Caco-2 (cell line): ENCODE results near the gene APOLD1. TPM values are rescaled to one million over a fixed set of nuclear protein-coding genes. Genes with fewer than 3 reads are reported as not detected.
A peak's percentile ranks its signal among the peaks of the same experiment; 100 is the strongest.

ENCODE experiments used
- BruUV-seq: library from RNA; stranded (reverse); fragments of 400-500 nt; replicated peaks from 2 replicates; lab custom pipeline; 2021; lab: Mats Ljungman, UMichigan
- CTCF ChIA-PET: fragments of 300-600 bp; sonication (Branson Sonifier 250); formaldehyde crosslinking; loops from one replicate; lab custom pipeline; 2022; ENCODE audit warnings: antibody characterized with exemption; lab: Charles Lee
- POLR2A ChIA-PET: fragments of 300-600 bp; sonication (Branson Sonifier 250); formaldehyde crosslinking; loops from one replicate; lab custom pipeline; 2022; ENCODE audit warnings: antibody characterized with exemption; lab: Charles Lee
- DNase-seq, 2 experiments: peaks; one replicate each; pipeline versions ENCODE4 v3.0.0 to v3.0.0-alpha.2; 2020 to 2022
- H3K27me3 ChIP-seq: replicated peaks from 2 replicates; pipeline ENCODE4 v1.6.0; 2011; ENCODE audit warnings: low read length; ENCODE audit not compliant: control insufficient read depth, insufficient read depth
- H3K36me3 ChIP-seq: 2 replicates; pipeline ENCODE4 v1.5.1; 2011; ENCODE audit warnings: low read length; ENCODE audit not compliant: control insufficient read depth, insufficient read depth
- H3K4me1 ChIP-seq: fragments of 250-450 bp; sonication (Bioruptor Pico); 2 replicates; pipeline ENCODE4 v1.5.1; 2020; ENCODE audit warnings: mild to moderate bottlenecking
- H3K4me3 ChIP-seq: 2 replicates; pipeline ENCODE4 v1.5.1; 2011; ENCODE audit warnings: low read depth, mild to moderate bottlenecking, control low read depth, low read length
- H3K9me3 ChIP-seq: fragments of 250-450 bp; sonication (Bioruptor Pico); 2 replicates; pipeline ENCODE4 v1.5.1; 2020; ENCODE audit warnings: mild to moderate bottlenecking, moderate library complexity
- H3K27ac Mint-ChIP-seq: one replicate; pipeline ENCODE4 v1.8.0; 2022; ENCODE audit warnings: mixed read lengths; ENCODE audit not compliant: unreplicated experiment
- H3K27me3 Mint-ChIP-seq: one replicate; pipeline ENCODE4 v1.8.0; 2022; ENCODE audit warnings: mixed read lengths; ENCODE audit not compliant: insufficient read depth, unreplicated experiment
- H3K36me3 Mint-ChIP-seq: one replicate; pipeline ENCODE4 v1.8.0; 2022; ENCODE audit warnings: mild to moderate bottlenecking, mixed read lengths; ENCODE audit not compliant: insufficient read depth, unreplicated experiment
- H3K4me1 Mint-ChIP-seq: one replicate; pipeline ENCODE4 v1.8.0; 2022; ENCODE audit warnings: low read depth, mixed read lengths; ENCODE audit not compliant: unreplicated experiment
- H3K4me3 Mint-ChIP-seq: one replicate; pipeline ENCODE4 v1.8.0; 2022; ENCODE audit warnings: mild to moderate bottlenecking, moderate library complexity, mixed read lengths; ENCODE audit not compliant: unreplicated experiment
- H3K9me3 Mint-ChIP-seq: one replicate; pipeline ENCODE4 v1.8.0; 2022; ENCODE audit warnings: mixed read lengths; ENCODE audit not compliant: unreplicated experiment
- intact Hi-C: fragments of 100-400 bp; cut with micrococcal nuclease; formaldehyde crosslinking; loops from one replicate; pipeline ENCODE4 v1.10.0; 2022; ENCODE audit not compliant: unreplicated experiment
- total RNA-seq: library from RNA; stranded (reverse); gene quantifications from 2 replicates; pipeline ENCODE4 v1.2.3, GENCODE V29; 2022
- TF ChIP-seq, protein P1 (sequence below), 2 experiments: fragments of 200-600 bp in 1 of 2; IDR thresholded peaks; 1 replicate in 1 of 2; 2 replicates in 1 of 2; pipeline versions ENCODE4 v1.5.1 to v1.8.0; 2011 to 2022; ENCODE audit warnings: antibody characterized with exemption in 1 of 2, control low read depth in 1 of 2, inconsistent platforms in 1 of 2, low read depth in 1 of 2, low read length in 1 of 2, mild to moderate bottlenecking in 1 of 2, moderate library complexity in 1 of 2; ENCODE audit not compliant: insufficient read depth in 1 of 2, severe bottlenecking in 1 of 2, unreplicated experiment in 1 of 2

APOLD1 gene
- total RNA-seq, 1 experiment from 2014 or later, result 4.1 TPM

DNA sequence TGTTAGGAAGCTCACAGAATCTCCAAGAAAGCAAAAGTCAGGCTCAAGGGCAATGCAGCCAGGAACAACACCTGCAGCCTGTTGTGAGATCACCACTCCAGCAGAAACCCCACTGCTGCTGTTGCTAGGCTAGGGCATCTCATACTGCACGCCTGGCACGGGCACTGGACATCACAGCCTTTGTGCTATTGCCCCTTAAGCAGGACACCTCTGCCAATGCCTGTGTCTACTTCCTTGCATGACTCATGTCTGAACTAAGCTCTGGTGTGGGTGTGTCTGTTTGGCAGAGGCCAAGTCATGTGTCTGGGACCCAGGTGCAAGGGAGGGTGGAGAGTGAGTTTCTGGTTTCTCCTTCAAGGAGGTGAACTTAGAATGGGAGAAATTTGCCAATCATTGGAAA is 17.7 kb downstream of the APOLD1 start:
- Mint-ChIP-seq H3K36me3 (no peaks in the 10 kb centered on the region), H3K4me1 (peaks cover 52% of the 10 kb centered on the region), H3K27ac (no peak overlapping the region), H3K27me3 (no peaks in the 10 kb centered on the region), H3K9me3 (no peaks in the 10 kb centered on the region), H3K4me3 (no peak overlapping the region)
- intact Hi-C loops, result no loop called here
- DNase-seq, result peak; percentile 58 to 78
- no peaks in the 10 kb centered on the region for H3K9me3 ChIP-seq
- H3K4me1 ChIP-seq, result peaks cover 35% of the 10 kb centered on the region
- BruUV-seq, result no TSS peak
- no peak overlapping the region for H3K4me3 ChIP-seq
- ChIA-PET CTCF (interaction anchor here (0.6 to 1.2 kb wide), 3 partner anchors 34 to 311 kb away, joined by 3 to 4 read pairs (median 3); no protein-coding TSS in a partner anchor), POLR2A (interaction anchor here (0.5 kb wide), 1 partner anchor 16 kb away, joined by 3 read pairs; no protein-coding TSS in a partner anchor)
- H3K27me3 ChIP-seq, result no peaks in the 10 kb centered on the region
- TF ChIP-seq, protein P1, sequence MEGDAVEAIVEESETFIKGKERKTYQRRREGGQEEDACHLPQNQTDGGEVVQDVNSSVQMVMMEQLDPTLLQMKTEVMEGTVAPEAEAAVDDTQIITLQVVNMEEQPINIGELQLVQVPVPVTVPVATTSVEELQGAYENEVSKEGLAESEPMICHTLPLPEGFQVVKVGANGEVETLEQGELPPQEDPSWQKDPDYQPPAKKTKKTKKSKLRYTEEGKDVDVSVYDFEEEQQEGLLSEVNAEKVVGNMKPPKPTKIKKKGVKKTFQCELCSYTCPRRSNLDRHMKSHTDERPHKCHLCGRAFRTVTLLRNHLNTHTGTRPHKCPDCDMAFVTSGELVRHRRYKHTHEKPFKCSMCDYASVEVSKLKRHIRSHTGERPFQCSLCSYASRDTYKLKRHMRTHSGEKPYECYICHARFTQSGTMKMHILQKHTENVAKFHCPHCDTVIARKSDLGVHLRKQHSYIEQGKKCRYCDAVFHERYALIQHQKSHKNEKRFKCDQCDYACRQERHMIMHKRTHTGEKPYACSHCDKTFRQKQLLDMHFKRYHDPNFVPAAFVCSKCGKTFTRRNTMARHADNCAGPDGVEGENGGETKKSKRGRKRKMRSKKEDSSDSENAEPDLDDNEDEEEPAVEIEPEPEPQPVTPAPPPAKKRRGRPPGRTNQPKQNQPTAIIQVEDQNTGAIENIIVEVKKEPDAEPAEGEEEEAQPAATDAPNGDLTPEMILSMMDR (IDR thresholded peaks at IDR 0.05; ENCODE audit: insufficient read depth in 1 of 2, low read depth in 1 of 2, low read length in 1 of 2, severe bottlenecking in 1 of 2, unreplicated experiment in 1 of 2), result no peak
- H3K36me3 ChIP-seq, result no peaks in the 10 kb centered on the region

DNA sequence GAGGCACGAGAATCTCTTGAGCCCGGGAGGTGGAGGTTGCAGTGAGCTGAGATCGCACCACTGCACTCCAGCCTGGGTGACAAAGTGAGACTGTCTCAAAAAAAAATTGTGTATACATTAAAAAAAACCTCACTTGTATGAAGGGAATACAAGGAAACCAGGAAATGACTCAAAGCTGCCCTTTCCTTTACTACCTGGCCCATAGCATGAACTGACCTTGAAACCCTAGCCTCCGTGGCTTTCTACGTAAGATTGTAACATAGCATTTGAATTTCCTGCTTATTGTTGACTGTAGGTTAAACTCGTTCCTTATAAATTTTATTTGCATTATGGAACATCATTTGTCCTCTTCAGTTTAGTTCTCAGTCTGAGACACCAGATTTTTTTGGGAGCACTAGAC is 18.6 kb downstream of the APOLD1 start:
- Mint-ChIP-seq H3K9me3 (no peaks in the 10 kb centered on the region), H3K4me1 (peaks cover 59% of the 10 kb centered on the region), H3K36me3 (no peaks in the 10 kb centered on the region), H3K4me3 (no peak overlapping the region), H3K27me3 (no peaks in the 10 kb centered on the region), H3K27ac (no peak overlapping the region)
- CTCF ChIA-PET, result interaction anchor here (0.7 kb wide), 1 partner anchor 42 kb away, joined by 3 read pairs; no protein-coding TSS in a partner anchor
- H3K36me3 ChIP-seq, result no peaks in the 10 kb centered on the region
- intact Hi-C loops, result no loop called here
- POLR2A ChIA-PET, result no interaction called here
- no peaks in the 10 kb centered on the region for H3K27me3 ChIP-seq
- H3K9me3 ChIP-seq, result no peaks in the 10 kb centered on the region
- TF ChIP-seq, protein P1 (IDR thresholded peaks at IDR 0.05; ENCODE audit: insufficient read depth in 1 of 2, low read depth in 1 of 2, low read length in 1 of 2, severe bottlenecking in 1 of 2, unreplicated experiment in 1 of 2), result no peak
- TSS peak; percentile 60 for BruUV-seq
- H3K4me3 ChIP-seq, result no peak overlapping the region
- peaks cover 38% of the 10 kb centered on the region for H3K4me1 ChIP-seq
- DNase-seq, result no peak

DNA sequence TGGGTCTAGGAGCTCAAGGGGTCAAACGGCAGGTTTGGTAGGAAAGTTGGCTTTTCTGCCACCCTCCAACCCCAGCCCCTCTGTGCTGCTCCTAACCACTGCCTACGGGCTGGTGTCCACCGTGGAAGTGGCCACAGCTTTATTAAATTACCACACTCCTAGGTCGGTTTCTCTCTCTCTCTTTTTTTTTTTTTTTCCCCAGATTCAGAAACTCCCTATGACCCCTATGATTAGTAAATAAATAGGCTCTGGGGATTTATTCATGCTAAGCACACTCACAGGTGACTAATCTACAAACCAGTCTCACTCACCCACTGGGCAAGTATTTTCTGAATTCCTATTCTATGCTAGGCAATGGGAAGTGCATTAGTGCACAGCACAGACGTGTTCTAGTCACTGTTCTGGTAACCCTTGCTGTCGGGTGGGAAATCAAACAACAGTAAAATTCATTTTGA is 19.0 kb downstream of the APOLD1 start:
- H3K9me3 ChIP-seq, result no peaks in the 10 kb centered on the region
- no peak overlapping the region for H3K4me3 ChIP-seq
- no peak for DNase-seq
- POLR2A ChIA-PET, result no interaction called here
- Mint-ChIP-seq H3K27ac (no peak overlapping the region), H3K4me1 (peaks cover 57% of the 10 kb centered on the region), H3K9me3 (no peaks in the 10 kb centered on the region), H3K36me3 (no peaks in the 10 kb centered on the region), H3K4me3 (no peak overlapping the region), H3K27me3 (no peaks in the 10 kb centered on the region)
- intact Hi-C loops, result no loop called here
- H3K4me1 ChIP-seq, result peaks cover 42% of the 10 kb centered on the region
- TF ChIP-seq, protein P1 (IDR thresholded peaks at IDR 0.05; ENCODE audit: insufficient read depth in 1 of 2, low read depth in 1 of 2, low read length in 1 of 2, severe bottlenecking in 1 of 2, unreplicated experiment in 1 of 2), result no peak
- no peaks in the 10 kb centered on the region for H3K36me3 ChIP-seq
- no peaks in the 10 kb centered on the region for H3K27me3 ChIP-seq
- CTCF ChIA-PET, result interaction anchor here (0.6 to 0.7 kb wide), 2 partner anchors 43 to 97 kb away, joined by 3 to 4 read pairs; no protein-coding TSS in a partner anchor
- BruUV-seq, result no TSS peak
